D721Med (cell line): ENCODE data around the gene TIMP3.

ENCODE experiments used
- DNase-seq: peaks from one replicate; pipeline ENCODE4 v3.0.0; 2011; ENCODE audit warnings: low spot score; ENCODE audit not compliant: insufficient read length
- FAIRE-seq: peaks from 2 replicates; lab custom pipeline; 2011; peaks lifted over from hg19 to GRCh38; lab: Jason Lieb, UNC
- TF ChIP-seq, protein P1 (sequence below): IDR thresholded peaks from 2 replicates; pipeline ENCODE4 v1.5.1; 2012; ENCODE audit warnings: mild to moderate bottlenecking, control low read depth; ENCODE audit not compliant: insufficient read depth; ENCODE audit errors: missing control alignments

The TIMP3 gene

DNA sequence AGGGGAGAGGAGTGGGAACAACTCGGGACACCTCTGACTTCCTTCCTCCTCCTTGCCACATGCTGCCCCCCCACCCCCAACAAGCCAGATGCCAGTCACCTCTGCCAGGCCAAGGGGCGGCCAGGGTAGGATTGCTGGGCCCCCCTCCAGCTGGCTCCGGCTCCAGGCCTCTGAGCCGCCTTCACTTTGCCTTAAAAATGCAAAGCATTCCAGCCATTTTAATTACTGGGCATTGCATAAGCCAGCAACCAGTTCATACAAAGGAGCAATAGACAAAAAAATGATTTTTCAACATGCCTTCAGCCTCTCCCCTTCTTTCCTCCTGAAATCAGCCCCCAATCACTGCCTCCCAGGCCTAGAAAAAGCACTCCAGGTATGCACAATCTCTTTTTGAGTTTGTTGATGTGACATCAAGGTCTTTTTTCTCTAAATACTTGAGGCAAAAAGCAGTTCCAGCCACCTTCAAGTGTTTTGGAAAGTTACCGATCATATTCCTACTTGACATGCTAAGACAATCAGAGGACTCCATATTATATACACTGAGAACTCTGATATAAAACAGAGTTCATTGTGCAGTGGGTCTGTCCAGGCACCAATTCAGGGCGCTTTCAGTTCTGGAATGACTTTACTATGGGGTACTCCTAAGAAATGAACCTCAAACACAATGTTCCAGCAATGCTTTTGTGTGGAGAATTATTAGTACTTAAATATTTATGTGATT lies 12.4 kb upstream of the TIMP3 start:
- DNase-seq (no peak), FAIRE-seq (no peak)
- TF ChIP-seq, protein P1, sequence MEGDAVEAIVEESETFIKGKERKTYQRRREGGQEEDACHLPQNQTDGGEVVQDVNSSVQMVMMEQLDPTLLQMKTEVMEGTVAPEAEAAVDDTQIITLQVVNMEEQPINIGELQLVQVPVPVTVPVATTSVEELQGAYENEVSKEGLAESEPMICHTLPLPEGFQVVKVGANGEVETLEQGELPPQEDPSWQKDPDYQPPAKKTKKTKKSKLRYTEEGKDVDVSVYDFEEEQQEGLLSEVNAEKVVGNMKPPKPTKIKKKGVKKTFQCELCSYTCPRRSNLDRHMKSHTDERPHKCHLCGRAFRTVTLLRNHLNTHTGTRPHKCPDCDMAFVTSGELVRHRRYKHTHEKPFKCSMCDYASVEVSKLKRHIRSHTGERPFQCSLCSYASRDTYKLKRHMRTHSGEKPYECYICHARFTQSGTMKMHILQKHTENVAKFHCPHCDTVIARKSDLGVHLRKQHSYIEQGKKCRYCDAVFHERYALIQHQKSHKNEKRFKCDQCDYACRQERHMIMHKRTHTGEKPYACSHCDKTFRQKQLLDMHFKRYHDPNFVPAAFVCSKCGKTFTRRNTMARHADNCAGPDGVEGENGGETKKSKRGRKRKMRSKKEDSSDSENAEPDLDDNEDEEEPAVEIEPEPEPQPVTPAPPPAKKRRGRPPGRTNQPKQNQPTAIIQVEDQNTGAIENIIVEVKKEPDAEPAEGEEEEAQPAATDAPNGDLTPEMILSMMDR: no peak

DNA sequence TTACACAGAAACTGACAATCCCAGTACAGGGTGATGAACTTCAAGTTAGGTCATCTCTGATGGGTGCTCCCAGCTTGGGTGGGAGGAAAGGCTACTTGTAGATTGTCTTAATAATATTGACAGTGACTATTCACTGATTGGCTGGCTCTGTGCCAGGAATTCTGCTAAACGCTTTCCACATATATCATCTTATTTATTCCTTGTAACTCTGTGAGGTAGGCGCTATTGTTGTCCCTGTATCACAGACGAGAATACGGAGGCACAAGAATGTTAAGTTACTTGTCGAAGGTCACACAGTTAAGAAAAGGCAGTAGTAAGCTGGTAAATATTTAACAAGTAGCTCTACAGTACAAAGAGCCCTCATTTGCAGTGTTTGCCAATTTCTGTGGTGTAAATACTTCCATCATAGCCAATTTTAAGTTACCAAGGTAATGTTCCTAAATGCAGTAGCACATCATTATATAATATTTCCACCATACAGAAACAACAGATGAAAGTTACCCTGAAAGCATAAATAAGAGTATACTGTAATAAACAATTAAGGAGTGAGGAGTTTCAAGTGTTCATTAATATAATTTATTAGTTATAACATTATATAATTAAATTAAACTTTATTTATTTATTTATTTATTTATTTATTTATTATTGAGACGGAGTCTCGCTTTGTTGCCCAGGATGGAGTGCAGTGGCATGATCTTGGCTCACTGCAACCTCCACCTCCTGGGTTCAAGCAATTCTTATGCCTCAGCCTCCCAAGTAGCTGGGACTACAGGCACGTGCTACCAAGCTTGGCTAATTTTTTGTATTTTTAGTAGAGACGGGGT lies 11.5 kb upstream of the TIMP3 start:
- DNase-seq (no peak), FAIRE-seq (no peak)
- TF ChIP-seq, protein P1: no peak

DNA sequence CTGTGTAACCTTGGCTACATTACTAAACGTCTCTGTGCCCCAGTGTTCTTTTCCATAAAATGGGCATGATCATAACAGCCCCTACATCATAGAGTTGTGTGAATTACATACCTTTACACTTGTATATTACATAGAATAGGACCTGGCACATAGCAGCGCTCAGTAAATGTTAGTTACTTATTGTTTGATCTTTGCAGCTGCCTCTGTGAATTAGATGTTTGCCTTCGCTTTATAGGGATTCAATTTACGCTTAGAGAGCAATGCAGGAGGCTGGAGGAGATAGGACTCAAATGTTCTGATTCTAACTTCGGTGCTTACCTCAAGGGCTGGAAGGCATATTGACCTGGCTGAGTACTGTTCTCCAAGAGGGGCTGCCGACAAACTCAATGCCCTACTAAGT lies 10.4 kb upstream of the TIMP3 start:
- TF ChIP-seq, protein P1: no peak
- FAIRE-seq (no peak), DNase-seq (no peak)

DNA sequence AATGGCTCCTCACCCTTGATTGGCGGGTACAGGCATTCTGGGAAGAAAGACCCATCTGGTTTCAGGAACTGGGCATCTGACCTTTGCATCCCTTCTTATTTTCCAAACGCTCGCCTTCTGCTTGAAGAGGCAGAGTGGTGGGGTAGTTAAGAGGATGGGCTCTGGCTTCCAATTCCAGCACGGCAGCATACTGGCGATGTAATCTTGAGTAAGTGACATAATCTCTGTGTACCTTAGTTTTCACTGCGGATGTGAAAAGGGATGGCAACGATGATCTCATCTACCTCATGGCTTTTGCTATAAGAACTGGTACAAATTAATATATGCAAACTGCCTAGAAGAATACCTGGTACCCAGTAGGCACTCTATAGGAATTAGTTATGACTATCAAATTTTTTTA lies 10.0 kb upstream of the TIMP3 start:
- FAIRE-seq: no peak
- TF ChIP-seq, protein P1: no peak
- no peak for DNase-seq

DNA sequence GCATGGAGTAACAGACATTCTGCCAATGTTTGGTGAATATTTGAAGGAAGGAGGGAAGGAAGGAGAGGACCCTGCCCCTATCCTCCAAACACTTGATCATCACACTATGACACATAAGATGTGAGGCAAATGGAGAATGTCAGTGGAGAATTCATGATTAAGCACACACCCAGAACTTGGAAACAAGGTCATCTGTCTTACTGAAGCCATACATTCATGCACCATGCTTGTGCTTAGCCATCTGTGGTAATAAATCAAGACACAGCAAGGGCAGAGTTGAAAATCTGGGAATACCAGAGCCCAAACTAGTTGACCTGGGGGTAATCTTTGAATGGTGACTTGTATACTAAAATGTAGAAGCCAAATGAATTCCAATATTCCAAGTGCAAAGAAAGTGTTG lies 7.9 kb upstream of the TIMP3 start:
- DNase-seq (no peak), FAIRE-seq (no peak)
- TF ChIP-seq, protein P1: no peak

DNA sequence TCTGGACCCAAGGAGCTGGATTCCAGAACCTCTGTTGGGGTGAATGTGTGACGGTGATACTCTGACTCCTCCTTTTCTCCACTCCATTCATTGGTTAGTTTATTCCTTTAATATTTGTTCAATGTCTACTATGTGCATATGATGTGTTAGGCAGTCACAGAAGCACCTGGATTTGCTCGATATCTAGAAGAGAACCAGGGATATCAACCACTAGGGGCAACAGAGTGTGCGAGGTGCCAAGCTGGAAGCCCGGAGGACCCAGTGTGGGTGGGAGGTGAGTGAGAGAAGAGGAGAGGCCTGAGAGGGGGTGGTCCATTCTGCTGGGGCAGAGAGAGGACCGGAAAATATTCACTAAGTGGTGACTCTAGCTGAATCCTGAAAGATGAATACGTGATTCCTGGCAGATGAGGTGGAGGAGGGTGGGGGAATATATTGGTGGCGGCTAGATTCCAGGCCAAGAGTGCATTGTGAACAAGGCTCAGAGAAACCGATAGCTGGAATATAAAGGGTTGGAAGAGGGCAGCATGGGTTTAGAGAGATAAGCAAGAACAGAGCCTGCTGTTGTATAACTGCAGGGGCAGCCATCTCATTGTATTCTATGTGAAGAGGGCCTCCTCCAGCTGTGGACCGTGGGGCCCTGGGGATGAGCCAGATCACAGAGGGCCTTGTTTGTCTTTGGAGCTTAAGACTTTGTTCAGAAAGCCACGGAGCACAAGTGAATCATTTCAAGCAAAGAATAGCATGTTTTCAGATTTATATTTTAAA lies 6.9 kb upstream of the TIMP3 start:
- DNase-seq: no peak
- TF ChIP-seq, protein P1: no peak
- no peak for FAIRE-seq
